K562 (cell line): ENCODE results near the gene RASGRP4. TPM values are rescaled to one million over a fixed set of nuclear protein-coding genes. Genes with fewer than 3 reads are reported as not detected.

Experiments
- ATAC-seq: fragments of 200-7000 bp; cut with Tn5 transposase; 3 replicates; pipeline ENCODE4 v1.9.1; 2020; ENCODE audit warnings: moderate library complexity
- BruUV-seq: library from RNA; stranded (reverse); fragments of 400-500 nt; replicated peaks from 2 replicates; lab custom pipeline; 2021; lab: Mats Ljungman, UMichigan
- CTCF ChIA-PET: fragments of 300-600 bp; formaldehyde crosslinking; extraction: SDS; loops from one replicate; lab custom pipeline; 2021; ENCODE audit warnings: low intra/inter-chr PET ratio; lab: Yijun Ruan, JAX
- POLR2A ChIA-PET: fragments of 300-600, 350-650 bp; sonication (Branson Sonifier 250); formaldehyde crosslinking; extraction: SDS; loops from one replicate; lab custom pipeline; 2021; ENCODE audit warnings: antibody characterized with exemption, inconsistent platforms; lab: Yijun Ruan, JAX
- DNase-seq, 4 experiments: peaks; one replicate each; pipeline versions ENCODE4 v3.0.0 to v3.0.0-alpha.2; 2011 to 2018; ENCODE audit warnings: low spot score in 3 of 4, mixed read lengths in 3 of 4; ENCODE audit errors: extremely low read depth in 1 of 4
- FAIRE-seq: peaks from 2 replicates; lab custom pipeline; 2011; peaks lifted over from hg19 to GRCh38; lab: Jason Lieb, UNC
- H2AFZ ChIP-seq: 2 replicates; pipeline ENCODE4 v1.6.0; 2011; ENCODE audit warnings: low read depth, low read length, control low read depth, inconsistent platforms
- H3K27ac ChIP-seq: fragments of 200-600 bp; 3 replicates; pipeline ENCODE4 v1.8.0; 2011; ENCODE audit warnings: low read depth, mild to moderate bottlenecking, control low read depth, inconsistent platforms, low read length, moderate library complexity, mixed read lengths; ENCODE audit errors: extremely low read depth
- H3K27me3 ChIP-seq, 2 experiments: fragments of 300-600 bp in 1 of 2; 2 replicates in 1 of 2; 3 replicates in 1 of 2; pipeline versions ENCODE4 v1.6.0 to v1.8.0; 2011; ENCODE audit warnings: inconsistent platforms in 2 of 2, low read length in 2 of 2, mild to moderate bottlenecking in 1 of 2, mixed read lengths in 1 of 2, moderate library complexity in 1 of 2; ENCODE audit not compliant: control insufficient read depth in 2 of 2, insufficient read depth in 2 of 2
- H3K36me3 ChIP-seq: fragments of 300-600 bp; 3 replicates; pipeline ENCODE4 v1.8.0; 2011; ENCODE audit warnings: mild to moderate bottlenecking, low read length, inconsistent platforms; ENCODE audit not compliant: control insufficient read depth, insufficient read depth
- H3K4me1 ChIP-seq, 2 experiments: fragments of 200-600 bp in 1 of 2; replicated peaks in 1 of 2; 2 replicates in 1 of 2; 3 replicates in 1 of 2; pipeline versions ENCODE4 v1.5.1 to v1.8.0; 2011; ENCODE audit warnings: inconsistent platforms in 2 of 2, low read length in 2 of 2, mild to moderate bottlenecking in 1 of 2, mixed read lengths in 1 of 2, moderate library complexity in 1 of 2; ENCODE audit not compliant: control insufficient read depth in 2 of 2, insufficient read depth in 2 of 2
- H3K4me2 ChIP-seq: 2 replicates; pipeline ENCODE4 v1.6.1; 2011; ENCODE audit warnings: low read length, control low read depth, inconsistent platforms, mixed read lengths; ENCODE audit not compliant: insufficient read depth
- H3K4me3 ChIP-seq: fragments of 200-600 bp; sonication (generic), shearing (Covaris generic); 2 replicates; pipeline ENCODE4 v1.5.1; 2016; ENCODE audit warnings: control low read depth, inconsistent platforms
- H3K79me2 ChIP-seq: fragments of 200-600 bp; 3 replicates; pipeline ENCODE4 v1.8.0; 2011; ENCODE audit warnings: low read length, inconsistent platforms; ENCODE audit not compliant: control insufficient read depth, insufficient read depth
- H3K9ac ChIP-seq, 2 experiments: 2 replicates each; pipeline versions ENCODE4 v1.6.0 to v1.6.1; 2011; ENCODE audit warnings: low read depth in 2 of 2, low read length in 2 of 2, control low read depth in 1 of 2, inconsistent platforms in 1 of 2, mild to moderate bottlenecking in 1 of 2, mixed read lengths in 1 of 2; ENCODE audit not compliant: insufficient read depth in 1 of 2
- H3K9me1 ChIP-seq: one replicate; pipeline ENCODE4 v1.6.0; 2011; ENCODE audit warnings: inconsistent platforms, mild to moderate bottlenecking, low read length, moderate library complexity; ENCODE audit not compliant: control insufficient read depth, insufficient read depth
- H3K9me3 ChIP-seq: replicated peaks from 2 replicates; pipeline ENCODE4 v1.5.1; 2011; ENCODE audit warnings: low read depth, low read length, inconsistent platforms; ENCODE audit not compliant: control insufficient read depth, insufficient read depth
- H4K20me1 ChIP-seq: replicated peaks from 2 replicates; pipeline ENCODE4 v1.6.1; 2011; ENCODE audit warnings: low read length, inconsistent platforms, mixed read lengths; ENCODE audit not compliant: control insufficient read depth, insufficient read depth
- CBX5 ChIP-seq: IDR thresholded peaks from 2 replicates; pipeline ENCODE4 v1.6.1; 2014; ENCODE audit warnings: low read depth, borderline replicate concordance
- KAT2B ChIP-seq: IDR thresholded peaks from one replicate; pipeline ENCODE4 v1.6.1; 2012; ENCODE audit warnings: low read depth, mild to moderate bottlenecking, control low read depth, inconsistent platforms, low read length, moderate library complexity
- KDM5B ChIP-seq: fragments of 200-600 bp; sonication (generic); IDR thresholded peaks from 2 replicates; pipeline ENCODE4 v1.6.1; 2012; ENCODE audit warnings: low read depth, mild to moderate bottlenecking, moderate library complexity, low read length, control low read depth, inconsistent platforms; ENCODE audit not compliant: insufficient replicate concordance
- MAFK ChIP-seq: IDR thresholded peaks from 2 replicates; pipeline ENCODE4 v1.6.1; 2011; ENCODE audit warnings: low read length, improper control_type of control experiment
- MITF ChIP-seq: IDR thresholded peaks from 2 replicates; pipeline ENCODE4 v1.6.1; 2014; ENCODE audit warnings: antibody characterized with exemption
- NR2C1 ChIP-seq, 2 experiments: fragments of 450-650 bp; IDR thresholded peaks; 2 replicates each; pipeline ENCODE4 v1.6.1; 2017; ENCODE audit warnings: mild to moderate bottlenecking in 2 of 2, antibody characterized with exemption in 1 of 2, inconsistent platforms in 1 of 2, missing compliant biosample characterization in 1 of 2, missing genetic modification characterization in 1 of 2
- PTTG1 ChIP-seq: fragments of 450-650 bp; IDR thresholded peaks from 2 replicates; pipeline ENCODE4 v1.6.1; 2016; ENCODE audit warnings: low read depth, mild to moderate bottlenecking, missing genetic modification characterization, missing compliant biosample characterization
- TARDBP ChIP-seq: fragments of 450-650 bp; IDR thresholded peaks from 2 replicates; pipeline ENCODE4 v1.6.1; 2016
- TEAD4 ChIP-seq, 2 experiments: sonication (generic) in 1 of 2; formaldehyde crosslinking in 1 of 2; IDR thresholded peaks; 2 replicates each; pipeline versions ENCODE4 v1.6.1 to v1.8.0; 2012 to 2022; ENCODE audit warnings: borderline replicate concordance in 1 of 2, inconsistent platforms in 1 of 2, low read length in 1 of 2, mild to moderate bottlenecking in 1 of 2, missing genetic modification reagents in 1 of 2
- ZFP36 ChIP-seq: fragments of 150-350 bp; IDR thresholded peaks from 2 replicates; pipeline ENCODE4 v1.6.1; 2018; ENCODE audit warnings: low read length, low read depth; ENCODE audit not compliant: partially characterized antibody
- ZNF175 ChIP-seq: fragments of 200-800 bp; sonication (Bioruptor generic); IDR thresholded peaks from 2 replicates; pipeline ENCODE4 v1.6.1; 2016; ENCODE audit warnings: low read depth, mild to moderate bottlenecking, missing genetic modification characterization, missing compliant biosample characterization
- ZNF232 ChIP-seq: sonication (generic); formaldehyde crosslinking; IDR thresholded peaks from 2 replicates; pipeline ENCODE4 v1.8.0; 2022; ENCODE audit warnings: mild to moderate bottlenecking, missing genetic modification reagents
- ZNF395 ChIP-seq: fragments of 200-800 bp; sonication (Bioruptor generic); IDR thresholded peaks from 2 replicates; pipeline ENCODE4 v1.6.1; 2017; ENCODE audit warnings: missing genetic modification characterization, missing compliant biosample characterization
- ZNF512 ChIP-seq: IDR thresholded peaks from 2 replicates; pipeline ENCODE4 v1.6.1; 2016; ENCODE audit warnings: missing genetic modification characterization, missing compliant biosample characterization
- WGBS: fragments of 100-300 bp; shearing (Covaris generic); methylation state at CpG from one replicate; pipeline ENCODE4 v1.1.6; 2016; ENCODE audit warnings: low coverage, mixed read lengths; ENCODE audit not compliant: insufficient coverage; ENCODE audit errors: missing lambda C conversion rate; 5-methylcytosine and 5-hydroxymethylcytosine counted together
- in situ Hi-C: fragments of 300-500 bp; cut with MboI; formaldehyde crosslinking; loops from 4 replicates; pipeline ENCODE4 v1.15.0; 2018; ENCODE audit warnings: inconsistent platforms, mixed read lengths
- intact Hi-C: fragments of 100-400 bp; cut with micrococcal nuclease; formaldehyde crosslinking; loops from 2 replicates; pipeline ENCODE4 v1.14.2; 2022
- polyA plus RNA-seq, 8 experiments: library from polyadenylated mRNA; depleted of rRNA in 4 of 8; stranded (reverse) in 5 of 8; unstranded in 3 of 8; fragments of >200 nt; fragmentation: Nextera tagmentation in 2 of 8; fragmentation: Illumina TruSeq in 1 of 8; extraction: Ambion mirVana in 2 of 8; extraction: Trizol in 1 of 8; gene quantifications; 2 replicates each; pipeline versions ENCODE4 v1.2.1 to v1.2.3, GENCODE V29; 2011 to 2014; ENCODE audit warnings: inconsistent platforms in 1 of 8, missing spikeins in 1 of 8
- total RNA-seq, 7 experiments: library from RNA; depleted of rRNA in 6 of 7; stranded (reverse); fragments of >200 nt in 6 of 7; fragmentation: Illumina TruSeq in 2 of 7; extraction: Trizol in 2 of 7; gene quantifications; 2 replicates each; pipeline versions ENCODE4 v1.2.1 to v1.2.3, GENCODE V29; 2011 to 2021; ENCODE audit warnings: low replicate concordance in 1 of 7

Gene RASGRP4
- total and polyA plus RNA-seq, 9 of the 15 experiments (the other 6 are each of a cell fraction or from before 2014, with no cell fraction given), result 0.39 to 4.6 (median 3.8) TPM

DNA sequence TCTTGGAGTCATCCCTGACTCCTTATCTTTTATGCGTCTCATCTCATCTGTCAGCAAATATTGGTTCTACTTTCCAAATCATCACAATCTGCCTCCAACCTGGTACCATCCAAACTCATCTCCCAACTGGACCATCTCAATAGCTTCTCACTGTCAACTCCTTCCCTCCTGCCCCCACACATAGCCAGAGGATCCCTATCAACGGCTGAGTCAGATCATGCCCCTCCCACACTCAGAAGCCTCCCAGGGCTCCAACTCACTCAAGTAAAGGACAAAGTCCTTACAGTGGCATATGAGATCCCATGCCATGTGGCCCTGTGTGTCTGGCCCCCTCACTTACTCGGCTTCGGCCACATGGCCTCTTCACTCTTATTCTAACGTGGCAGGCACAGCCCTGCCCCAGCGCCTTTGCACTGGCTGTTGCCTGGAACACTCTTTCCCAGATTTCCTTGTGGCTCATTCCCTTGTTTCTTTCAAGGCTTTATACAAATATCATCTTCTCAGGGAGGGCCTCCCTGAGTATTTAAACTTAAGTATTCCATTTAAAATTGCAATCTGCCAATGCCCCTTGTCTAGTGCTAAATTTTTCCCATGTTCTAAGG is 33.2 kb downstream of the RASGRP4 start (continued):
- TF ChIP-seq NR2C1 (IDR thresholded peaks at IDR 0.05) (no peak), NR2C1 (tag; IDR thresholded peaks at IDR 0.05) (no peak)

GRCh38 chr19:38391911-38392464 is 34.0 kb downstream of the RASGRP4 start:
- 0 out of 2 replicates have a peak, but pooled peaks cover 2% of the 10 kb centered on the region for H3K9me3 ChIP-seq
- H3K4me1 ChIP-seq, result peaks cover 16 to 54% of the 10 kb centered on the region in 2 experiments; a peak in 4 of 5 replicates
- H3K4me2 ChIP-seq, result no peak overlapping the region
- ATAC-seq, result no peak
- ChIA-PET POLR2A (interaction anchor here (1.3 kb wide), 1 partner anchor 11 kb away, joined by 5 read pairs; the partner anchor contains the start of gene FAM98C), CTCF (no interaction called here)
- FAIRE-seq, result peak; percentile 29
- H3K27ac ChIP-seq, result no peak overlapping the region
- H2AFZ ChIP-seq, result no peak overlapping the region
- H3K4me3 ChIP-seq, result no peak overlapping the region
- H3K27me3 ChIP-seq, result no peaks in the 10 kb centered on the region
- DNase-seq, result no peak
- no peaks in the 10 kb centered on the region for H3K79me2 ChIP-seq
- H3K36me3 ChIP-seq, result no peaks in the 10 kb centered on the region
- WGBS, result 39% methylated on average over 8 of the region's 8 CpGs
- H3K9ac ChIP-seq, result peak overlapping the region in 1 of 2 experiments; percentile 48; a peak in 2 of 4 replicates
- H3K9me1 ChIP-seq, result no peaks in the 10 kb centered on the region
- H4K20me1 ChIP-seq, result no peaks in the 10 kb centered on the region
- in situ Hi-C loops (no loop called here), intact Hi-C loops (no loop called here)
- no TSS peak for BruUV-seq
- TF ChIP-seq MITF (no peak), TARDBP (no peak), MAFK (no peak), ZNF512 (no peak), KAT2B (no peak), CBX5 (no peak), TEAD4 (IDR thresholded peaks at IDR 0.05; ENCODE audit: low read length) (no peak), TEAD4 (CRISPR knock-in tag; IDR thresholded peaks at IDR 0.05; ENCODE audit: borderline replicate concordance) (no peak), KDM5B (no peak), ZFP36 (no peak), ZNF232 (no peak), ZNF175 (CRISPR knock-in tag) (no peak), PTTG1 (tag) (no peak), ZNF395 (CRISPR knock-in tag) (no peak)
